ENCODE results near the gene SYT7.
"Not testable (repeated sequence)": the region's sequence is repeated elsewhere in the genome, so short reads cannot be mapped to it uniquely, and the experiment has no call there.

Gene SYT7

DNA sequence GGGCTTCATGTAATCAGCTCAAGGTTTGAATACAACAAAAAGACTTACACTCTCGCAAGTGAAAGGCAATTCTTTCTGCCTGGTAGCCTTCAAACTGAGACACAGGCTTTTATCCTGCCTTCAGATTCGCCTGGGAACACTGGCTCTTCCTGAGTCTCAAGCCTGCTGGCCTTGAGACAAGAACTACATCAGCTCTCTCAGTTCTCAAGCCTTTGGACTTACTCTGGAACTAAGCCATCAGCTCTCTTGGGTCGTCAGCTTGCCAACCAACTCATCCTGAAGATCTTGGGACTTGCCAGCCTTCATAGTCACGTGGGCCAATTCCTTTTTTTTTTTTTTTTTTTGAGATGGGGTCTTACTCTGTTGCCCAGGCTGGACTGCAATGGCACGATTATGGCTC is 108.0 kb downstream of the SYT7 start:
- no peak for DNase-seq

DNA sequence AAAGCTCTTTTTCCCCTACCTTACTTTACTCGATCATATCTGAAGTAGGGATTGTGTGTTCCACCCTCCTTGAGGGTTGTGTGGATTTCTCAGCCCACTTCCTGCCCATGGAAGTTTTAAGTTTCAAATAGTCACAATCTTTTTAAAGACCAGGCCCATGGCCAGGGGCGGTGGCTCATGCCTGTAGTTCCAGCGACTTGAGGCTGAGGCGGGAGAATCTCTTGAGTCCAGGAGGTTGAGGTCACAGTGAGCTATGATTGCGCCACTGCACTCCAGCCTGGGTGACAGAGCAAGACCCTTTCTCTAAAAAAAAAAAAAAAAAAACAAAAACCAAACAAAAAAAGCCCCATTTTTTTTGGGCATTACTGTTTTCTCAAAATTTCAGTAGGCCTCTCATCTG is 108.6 kb downstream of the SYT7 start:
- no peak for DNase-seq

DNA sequence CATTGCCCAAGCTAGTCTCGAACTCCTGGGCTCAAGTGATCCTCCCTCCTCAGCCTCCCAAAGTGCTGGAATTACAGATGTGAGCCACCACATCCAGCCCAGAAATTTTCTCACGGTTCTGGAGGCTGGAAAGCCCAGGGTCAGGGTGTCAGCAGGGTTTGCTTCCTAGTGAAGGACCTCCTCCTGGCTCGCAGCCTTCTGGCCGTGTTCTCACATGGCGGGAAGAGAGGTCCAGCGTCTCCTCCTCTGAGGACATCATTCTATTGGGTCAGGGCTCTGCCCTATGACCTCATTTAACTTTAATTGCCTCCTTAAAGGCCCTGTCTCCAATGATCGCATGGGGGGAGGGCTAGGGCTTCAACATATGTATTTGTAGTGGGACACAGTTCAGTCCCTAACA is 112.9 kb downstream of the SYT7 start:
- no peak for DNase-seq

DNA sequence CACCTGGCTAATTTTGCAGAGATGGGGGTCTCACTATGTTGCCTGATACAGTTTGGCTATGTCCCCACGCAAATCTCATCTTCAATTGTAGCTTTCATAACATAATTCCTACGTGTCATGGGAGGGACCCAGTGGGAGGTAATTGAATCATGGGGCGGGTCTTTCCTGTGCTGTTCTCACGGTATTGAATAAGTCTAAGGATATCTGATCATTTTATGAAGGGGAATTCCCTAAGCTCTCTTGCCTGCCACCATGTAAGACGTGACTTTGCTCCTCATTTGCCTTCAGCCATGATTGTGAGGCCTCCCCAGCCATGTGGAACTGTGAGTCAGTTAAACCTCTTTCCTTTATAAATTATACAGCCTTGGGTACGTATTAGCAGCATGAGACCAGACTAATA is 113.3 kb downstream of the SYT7 start:
- not testable (repeated sequence) for DNase-seq
